T-helper 2 cell (primary cell): ENCODE measurements around the gene ZNF319.
"Not testable (repeated sequence)": the region's sequence is repeated elsewhere in the genome, so short reads cannot be mapped to it uniquely, and the experiment has no call there.

Experiments
- DNase-seq, 5 experiments: peaks; one replicate each; pipeline versions ENCODE4 v3.0.0 to v3.0.0-alpha.2; 2012 to 2022

ZNF319 gene

GRCh38 chr16:58020628-58021521 is 20.4 kb upstream of the ZNF319 start:
- peak in 4 of 5 experiments; percentile 38 to 66 (median 43) for DNase-seq

- DNase-seq = no peak
Measured at GRCh38 chr16:58019866-58020538, 19.5 kb upstream of the ZNF319 start.

GRCh38 chr16:58018803-58019202 is 18.3 kb upstream of the ZNF319 start:
- no peak for DNase-seq

GRCh38 chr16:58016840-58017446 is 16.5 kb upstream of the ZNF319 start:
- DNase-seq = no peak

- peak in 1 of 5 experiments; percentile 56 for DNase-seq
Measured at GRCh38 chr16:58013201-58013956, 12.9 kb upstream of the ZNF319 start.

- DNase-seq = no peak
Measured at GRCh38 chr16:58012481-58012880, 12.0 kb upstream of the ZNF319 start.

- no peak for DNase-seq
Measured at GRCh38 chr16:58011652-58012051, 11.2 kb upstream of the ZNF319 start.

GRCh38 chr16:58010886-58011285 is 10.4 kb upstream of the ZNF319 start:
- DNase-seq = no peak

GRCh38 chr16:58009856-58010416 is 9.5 kb upstream of the ZNF319 start:
- no peak for DNase-seq

GRCh38 chr16:58004736-58005135 is 4.3 kb upstream of the ZNF319 start:
- not testable (repeated sequence) for DNase-seq

- no peak for DNase-seq
Measured at GRCh38 chr16:58002936-58003335, 2.5 kb upstream of the ZNF319 start.

- no peak for DNase-seq
Measured at GRCh38 chr16:58002416-58002800, 1.9 kb upstream of the ZNF319 start.

- DNase-seq = no peak
Measured at GRCh38 chr16:58001781-58002415, 1.4 kb upstream of the ZNF319 start.

- DNase-seq = peak; percentile 75 to 85 (median 75)
Measured at GRCh38 chr16:58000706-58001676, 519 bp upstream of the ZNF319 start, which contains the start of gene USB1. TSS of gene USB1 (plus strand) at chr16:58001407. CDS start at chr16:58001484, 77 bp downstream.

GRCh38 chr16:57999366-57999970 is 1.0 kb downstream of the ZNF319 start:
- DNase-seq = peak in 2 of 5 experiments; percentile 37 to 58

- DNase-seq = no peak
Measured at GRCh38 chr16:57998992-57999365, 1.5 kb downstream of the ZNF319 start.

GRCh38 chr16:57998486-57998885 is 2.0 kb downstream of the ZNF319 start:
- DNase-seq = peak in 4 of 5 experiments; percentile 17 to 86 (median 56)

- DNase-seq = no peak
Measured at GRCh38 chr16:57997528-57998265, 2.8 kb downstream of the ZNF319 start.

- DNase-seq = no peak
Measured at GRCh38 chr16:57997176-57997527, 3.3 kb downstream of the ZNF319 start.
